ENCODE measurements around the gene PCLO.
"Not testable (repeated sequence)": the region's sequence is repeated elsewhere in the genome, so short reads cannot be mapped to it uniquely, and the experiment has no call there.

PCLO gene

GRCh38 chr7:83130623-83131545 is 31.8 kb downstream of the PCLO start:
- DNase-seq = no peak

- DNase-seq = no peak
Measured at GRCh38 chr7:83130191-83130590, 32.5 kb downstream of the PCLO start.

GRCh38 chr7:83119494-83119893 is 43.2 kb downstream of the PCLO start:
- DNase-seq = no peak

- no peak for DNase-seq
Measured at GRCh38 chr7:83119026-83119382, 43.7 kb downstream of the PCLO start.

GRCh38 chr7:83118347-83119025 is 44.2 kb downstream of the PCLO start:
- no peak for DNase-seq

GRCh38 chr7:83117466-83117865 is 45.2 kb downstream of the PCLO start:
- DNase-seq = no peak

GRCh38 chr7:83111391-83111790 is 51.3 kb downstream of the PCLO start:
- no peak for DNase-seq

GRCh38 chr7:83109352-83109751 is 53.3 kb downstream of the PCLO start:
- DNase-seq = no peak

- DNase-seq = no peak
Measured at GRCh38 chr7:83105948-83106347, 56.7 kb downstream of the PCLO start.

- DNase-seq = no peak
Measured at GRCh38 chr7:83105063-83105462, 57.6 kb downstream of the PCLO start.

- DNase-seq = no peak
Measured at GRCh38 chr7:83101530-83101929, 61.2 kb downstream of the PCLO start.

GRCh38 chr7:83096065-83096580 is 66.6 kb downstream of the PCLO start:
- no peak for DNase-seq

- no peak for DNase-seq
Measured at GRCh38 chr7:83085299-83085698, 77.4 kb downstream of the PCLO start.

GRCh38 chr7:83079879-83080278 is 82.8 kb downstream of the PCLO start:
- not testable (repeated sequence) for DNase-seq

- no peak for DNase-seq
Measured at GRCh38 chr7:83077328-83077727, 85.4 kb downstream of the PCLO start.

- no peak for DNase-seq
Measured at GRCh38 chr7:83072576-83073517, 89.8 kb downstream of the PCLO start.

- no peak for DNase-seq
Measured at GRCh38 chr7:83065714-83066113, 97.0 kb downstream of the PCLO start.

GRCh38 chr7:83060218-83060617 is 102.5 kb downstream of the PCLO start:
- DNase-seq = no peak

GRCh38 chr7:83058667-83059066 is 104.0 kb downstream of the PCLO start:
- no peak for DNase-seq

GRCh38 chr7:83055197-83055596 is 107.5 kb downstream of the PCLO start:
- no peak for DNase-seq

GRCh38 chr7:83054472-83054871 is 108.2 kb downstream of the PCLO start:
- DNase-seq = no peak

GRCh38 chr7:83053965-83054364 is 108.7 kb downstream of the PCLO start:
- no peak for DNase-seq

GRCh38 chr7:83040484-83040883 is 122.2 kb downstream of the PCLO start:
- no peak for DNase-seq
